Suprapubic skin (tissue), 4 donors: ENCODE data around the gene FAM186B. TPM values are rescaled to one million over a fixed set of nuclear protein-coding genes. Genes with fewer than 3 reads are reported as not detected.
"Not testable (repeated sequence)": the region's sequence is repeated elsewhere in the genome, so short reads cannot be mapped to it uniquely, and the experiment has no call there.

Experiments
- DNase-seq, 2 donors: peaks; one replicate each; pipeline ENCODE4 v3.0.0-alpha.2; 2019; ENCODE audit warnings: low spot score in 2 of 2
- H3K27ac ChIP-seq: fragments of 200-600 bp; sonication (generic); one replicate; pipeline ENCODE4 v1.5.1; 2019
- H3K27me3 ChIP-seq: fragments of 200-600 bp; sonication (generic); one replicate; pipeline ENCODE4 v1.5.1; 2019
- H3K36me3 ChIP-seq: fragments of 200-600 bp; sonication (generic); one replicate; pipeline ENCODE4 v1.5.1; 2019
- H3K4me1 ChIP-seq: fragments of 200-600 bp; sonication (generic); one replicate; pipeline ENCODE4 v1.5.1; 2019
- H3K4me3 ChIP-seq: fragments of 200-600 bp; sonication (generic); one replicate; pipeline ENCODE4 v1.5.1; 2019; ENCODE audit warnings: mild to moderate bottlenecking
- H3K9me3 ChIP-seq: fragments of 200-600 bp; sonication (generic); one replicate; pipeline ENCODE4 v1.5.1; 2019
- EP300 ChIP-seq: sonication (generic); formaldehyde crosslinking; IDR thresholded peaks from one replicate; pipeline ENCODE4 v1.6.1; 2017; ENCODE audit warnings: antibody characterized with exemption
- POLR2A ChIP-seq, 2 donors: fragments of 450-650 bp; IDR thresholded peaks; one replicate each; pipeline ENCODE4 v1.6.1; 2017; ENCODE audit warnings: antibody characterized with exemption in 2 of 2, mild to moderate bottlenecking in 2 of 2, moderate library complexity in 2 of 2
- POLR2AphosphoS5 ChIP-seq, 3 donors: sonication (generic); formaldehyde crosslinking; IDR thresholded peaks; one replicate each; pipeline ENCODE4 v1.6.1; 2017; ENCODE audit warnings: antibody characterized with exemption in 3 of 3
- WGBS: methylation state at CpG from one replicate; pipeline ENCODE4 v1.1.5; 2018; 5-methylcytosine and 5-hydroxymethylcytosine counted together
- total RNA-seq, 4 donors: library from RNA; depleted of rRNA; stranded (reverse); fragments of >200 nt; gene quantifications; one replicate each; pipeline ENCODE4 v1.1.0, GENCODE V29; 2016
- TF ChIP-seq, protein P1 (sequence below), 2 donors: fragments of 200-600 bp in 1 of 2; fragments of 450-650 bp in 1 of 2; sonication (generic) in 1 of 2; IDR thresholded peaks; one replicate each; pipeline ENCODE4 v1.5.1; 2016 to 2019; ENCODE audit warnings: antibody characterized with exemption in 2 of 2, mild to moderate bottlenecking in 1 of 2, moderate library complexity in 1 of 2

The FAM186B gene
- total RNA-seq, 4 donors from 2014 or later: 0.44 to 1.9 (median 1.1) TPM; not detected in 1

DNA sequence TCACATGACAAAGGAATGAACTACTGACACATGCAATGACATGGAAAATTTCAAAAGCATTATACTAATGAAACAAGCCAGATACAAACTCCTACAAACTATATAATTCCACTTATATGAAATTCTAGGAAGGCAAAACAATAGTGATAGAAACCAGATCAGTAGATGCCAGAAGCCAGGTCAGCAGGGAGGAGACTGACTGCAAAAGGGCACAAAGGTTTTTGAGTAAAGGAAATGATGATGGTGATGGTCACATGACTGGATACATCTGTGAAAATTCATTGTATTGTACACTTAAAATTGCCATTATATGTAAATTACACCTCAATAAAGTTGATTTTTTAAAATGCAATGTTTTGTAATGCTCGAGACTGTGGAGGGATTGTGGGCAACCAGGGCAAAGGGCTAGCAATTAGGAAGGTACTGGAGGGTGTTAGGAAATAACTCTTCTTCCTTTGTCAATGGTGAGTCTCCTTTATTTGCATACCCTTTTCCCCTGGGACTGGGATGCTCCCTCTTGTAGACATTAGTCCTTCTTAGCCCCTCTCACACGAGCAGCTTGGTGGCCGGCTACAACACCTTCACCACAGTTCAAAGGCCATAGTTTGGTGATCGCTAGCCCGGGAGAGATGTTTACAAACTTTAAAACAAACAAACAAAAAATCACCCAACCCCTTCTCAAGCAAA is 11.2 kb upstream of the FAM186B start:
- no peak overlapping the region for H3K4me3 ChIP-seq
- no peak for DNase-seq
- H3K36me3 ChIP-seq: no peaks in the 10 kb centered on the region
- 75% methylated on average over 5 of the region's 5 CpGs for WGBS
- H3K27ac ChIP-seq: no peak overlapping the region
- H3K27me3 ChIP-seq: no peaks in the 10 kb centered on the region
- TF ChIP-seq POLR2A (IDR thresholded peaks at IDR 0.05): no peak
- TF ChIP-seq, protein P1, sequence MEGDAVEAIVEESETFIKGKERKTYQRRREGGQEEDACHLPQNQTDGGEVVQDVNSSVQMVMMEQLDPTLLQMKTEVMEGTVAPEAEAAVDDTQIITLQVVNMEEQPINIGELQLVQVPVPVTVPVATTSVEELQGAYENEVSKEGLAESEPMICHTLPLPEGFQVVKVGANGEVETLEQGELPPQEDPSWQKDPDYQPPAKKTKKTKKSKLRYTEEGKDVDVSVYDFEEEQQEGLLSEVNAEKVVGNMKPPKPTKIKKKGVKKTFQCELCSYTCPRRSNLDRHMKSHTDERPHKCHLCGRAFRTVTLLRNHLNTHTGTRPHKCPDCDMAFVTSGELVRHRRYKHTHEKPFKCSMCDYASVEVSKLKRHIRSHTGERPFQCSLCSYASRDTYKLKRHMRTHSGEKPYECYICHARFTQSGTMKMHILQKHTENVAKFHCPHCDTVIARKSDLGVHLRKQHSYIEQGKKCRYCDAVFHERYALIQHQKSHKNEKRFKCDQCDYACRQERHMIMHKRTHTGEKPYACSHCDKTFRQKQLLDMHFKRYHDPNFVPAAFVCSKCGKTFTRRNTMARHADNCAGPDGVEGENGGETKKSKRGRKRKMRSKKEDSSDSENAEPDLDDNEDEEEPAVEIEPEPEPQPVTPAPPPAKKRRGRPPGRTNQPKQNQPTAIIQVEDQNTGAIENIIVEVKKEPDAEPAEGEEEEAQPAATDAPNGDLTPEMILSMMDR (IDR thresholded peaks at IDR 0.05): no peak
- TF ChIP-seq EP300: no peak
- no peak for TF ChIP-seq POLR2AphosphoS5 (IDR thresholded peaks at IDR 0.05)
- peaks cover 7% of the 10 kb centered on the region for H3K4me1 ChIP-seq
- H3K9me3 ChIP-seq: no peaks in the 10 kb centered on the region

DNA sequence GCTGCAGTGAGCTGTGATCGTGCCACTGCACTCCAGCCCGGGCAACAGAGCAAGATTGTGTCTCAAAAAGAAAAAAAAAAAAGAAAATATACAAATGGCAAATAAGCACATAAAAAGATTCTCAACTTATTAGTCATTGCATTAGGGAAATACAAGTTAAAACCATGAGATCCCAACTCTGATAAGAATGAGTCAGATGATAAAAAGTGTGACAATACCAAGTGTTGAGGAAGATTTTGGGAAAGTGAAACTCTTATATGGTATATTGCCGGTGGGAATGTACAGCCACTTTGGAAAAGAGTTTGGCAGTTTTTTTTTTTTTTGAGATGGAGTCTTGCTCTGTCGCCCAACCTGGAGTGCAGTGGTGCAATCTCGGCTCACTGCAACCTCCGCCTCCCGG is 10.3 kb upstream of the FAM186B start:
- Histone ChIP-seq H3K27ac (no peak overlapping the region), H3K4me3 (no peak overlapping the region), H3K9me3 (no peaks in the 10 kb centered on the region), H3K27me3 (no peaks in the 10 kb centered on the region), H3K36me3 (no peaks in the 10 kb centered on the region), H3K4me1 (no peaks in the 10 kb centered on the region)
- TF ChIP-seq, protein P1 (IDR thresholded peaks at IDR 0.05): no peak
- TF ChIP-seq EP300: no peak
- TF ChIP-seq POLR2A (IDR thresholded peaks at IDR 0.05): no peak
- no peak for TF ChIP-seq POLR2AphosphoS5 (IDR thresholded peaks at IDR 0.05)
- no peak for DNase-seq
- WGBS: 90% methylated on average over 7 of the region's 7 CpGs

DNA sequence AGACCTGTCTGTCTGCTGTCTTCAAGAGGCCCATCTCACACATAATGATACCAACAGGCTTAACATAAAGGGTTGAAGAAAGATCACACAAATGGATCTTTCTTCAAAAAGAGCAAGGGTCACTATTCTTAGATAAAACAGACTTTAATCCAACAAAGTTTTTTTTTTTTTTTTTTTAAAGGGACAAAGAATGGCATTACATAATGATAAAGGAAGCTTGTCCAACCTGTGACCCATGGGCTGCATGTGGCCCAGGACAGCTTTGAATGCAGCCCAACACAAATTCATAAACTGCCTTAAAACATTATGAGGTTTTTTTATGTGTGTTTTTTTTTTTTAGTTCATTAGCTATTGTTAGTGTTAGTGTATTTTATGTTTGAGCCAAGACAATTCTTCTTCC is 6.8 kb upstream of the FAM186B start:
- Histone ChIP-seq H3K4me3 (no peak overlapping the region), H3K27me3 (no peaks in the 10 kb centered on the region), H3K36me3 (no peaks in the 10 kb centered on the region), H3K4me1 (no peaks in the 10 kb centered on the region), H3K9me3 (no peaks in the 10 kb centered on the region), H3K27ac (no peak overlapping the region)
- TF ChIP-seq, protein P1 (IDR thresholded peaks at IDR 0.05): no peak
- TF ChIP-seq POLR2A (IDR thresholded peaks at IDR 0.05) (no peak), POLR2AphosphoS5 (IDR thresholded peaks at IDR 0.05) (no peak), EP300 (no peak)
- DNase-seq: no peak

DNA sequence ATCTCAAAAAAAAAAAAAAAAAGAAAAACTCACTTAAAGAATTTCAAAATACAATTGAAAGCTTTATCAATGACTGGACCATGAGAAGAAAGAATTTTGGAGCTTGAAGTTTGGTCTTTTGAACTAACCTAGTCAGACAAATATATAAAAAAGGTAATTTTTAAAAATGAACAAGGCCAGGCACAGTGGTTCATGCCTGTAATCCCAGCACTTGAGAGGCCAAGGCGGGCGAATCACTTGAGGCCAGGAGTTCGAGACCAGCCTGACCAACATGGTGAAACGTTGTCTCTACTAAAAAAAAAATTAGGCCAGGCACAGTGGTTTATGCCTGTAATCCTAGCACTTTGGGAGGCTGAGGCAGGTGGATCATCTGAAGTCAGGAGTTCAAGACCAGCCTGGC is 5.3 kb upstream of the FAM186B start:
- WGBS: 97% methylated on average over 4 of the region's 4 CpGs
- not testable (repeated sequence) for H3K36me3 ChIP-seq, H3K4me1 ChIP-seq, H3K9me3 ChIP-seq, H3K27ac ChIP-seq, H3K4me3 ChIP-seq, DNase-seq, H3K27me3 ChIP-seq

DNA sequence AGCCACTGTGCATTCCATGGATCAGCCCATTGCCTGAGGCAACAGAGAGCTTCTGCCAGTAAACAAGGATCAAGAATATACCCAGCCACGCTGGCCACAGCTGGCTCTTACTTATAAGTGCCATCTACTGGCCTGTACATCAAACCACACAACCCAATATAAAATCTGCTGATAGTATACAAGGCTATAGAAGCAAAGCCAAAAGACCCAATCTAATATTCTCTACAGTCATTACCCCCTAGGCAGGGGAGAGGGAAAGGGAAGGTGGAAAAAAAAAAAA is 4.4 kb upstream of the FAM186B start:
- Histone ChIP-seq H3K4me3 (no peak overlapping the region), H3K27me3 (no peaks in the 10 kb centered on the region), H3K27ac (no peak overlapping the region), H3K9me3 (no peaks in the 10 kb centered on the region), H3K4me1 (no peaks in the 10 kb centered on the region), H3K36me3 (no peaks in the 10 kb centered on the region)
- no peak for TF ChIP-seq POLR2A (IDR thresholded peaks at IDR 0.05)
- TF ChIP-seq, protein P1 (IDR thresholded peaks at IDR 0.05): no peak
- TF ChIP-seq EP300: no peak
- TF ChIP-seq POLR2AphosphoS5 (IDR thresholded peaks at IDR 0.05): no peak
- WGBS: 75% methylated on average over 1 of the region's 1 CpG
- DNase-seq: no peak
